K562 (cell line): ENCODE measurements around the gene ITPK1.

Experiments used
- BRF1 ChIP-seq: IDR thresholded peaks from 3 replicates; pipeline ENCODE4 v1.6.1; 2011; ENCODE audit warnings: borderline replicate concordance, mild to moderate bottlenecking; ENCODE audit not compliant: insufficient read length; ENCODE audit errors: extremely low read depth
- EP300 ChIP-seq: IDR thresholded peaks from 2 replicates; pipeline ENCODE4 v1.6.1; 2012; ENCODE audit warnings: low read length, improper control_type of control experiment
- KAT2B ChIP-seq: IDR thresholded peaks from one replicate; pipeline ENCODE4 v1.6.1; 2012; ENCODE audit warnings: low read depth, mild to moderate bottlenecking, control low read depth, inconsistent platforms, low read length, moderate library complexity
- KLF6 ChIP-seq: fragments of 250-450 bp; sonication (Bioruptor Pico); IDR thresholded peaks from 2 replicates; pipeline ENCODE4 v1.4.0; 2020; ENCODE audit warnings: mild to moderate bottlenecking, moderate library complexity, borderline replicate concordance
- POLR2A ChIP-seq: fragments of 450-650 bp; conservative IDR thresholded peaks from 2 replicates; pipeline ENCODE4 v1.6.1; 2016
- RAD21 ChIP-seq, 2 experiments: fragments of 250-450 bp in 1 of 2; fragments of 450-650 bp in 1 of 2; sonication (Bioruptor Pico) in 1 of 2; formaldehyde crosslinking in 1 of 2; IDR thresholded peaks in 1 of 2; conservative IDR thresholded peaks in 1 of 2; 2 replicates each; pipeline versions ENCODE4 v1.4.0 to v1.8.0; 2020 to 2022; ENCODE audit warnings: mild to moderate bottlenecking in 2 of 2, moderate library complexity in 1 of 2
- RFX1 ChIP-seq: fragments of 450-650 bp; IDR thresholded peaks from 2 replicates; pipeline ENCODE4 v1.6.1; 2016; ENCODE audit warnings: mild to moderate bottlenecking, moderate library complexity
- SRF ChIP-seq, 2 experiments: fragments of 250-450, 450-650 bp in 1 of 2; sonication (Bioruptor Pico) in 1 of 2; sonication (generic) in 1 of 2; formaldehyde crosslinking; IDR thresholded peaks; 2 replicates each; pipeline versions ENCODE4 v1.5.0 to v1.5.1; 2020 to 2022; ENCODE audit warnings: mild to moderate bottlenecking in 1 of 2, missing genetic modification reagents in 1 of 2
- TF ChIP-seq, protein P1 (sequence below): fragments of 250-450 bp; sonication (Bioruptor Pico); IDR thresholded peaks from 2 replicates; pipeline ENCODE4 v1.4.0; 2020; ENCODE audit warnings: mild to moderate bottlenecking, moderate library complexity
- TF ChIP-seq, protein P2 (sequence below), 3 experiments: IDR thresholded peaks in 2 of 3; conservative IDR thresholded peaks in 1 of 3; 2 replicates each; pipeline ENCODE4 v1.5.1; 2011 to 2012; ENCODE audit warnings: low read length in 3 of 3, mild to moderate bottlenecking in 3 of 3, control low read depth in 2 of 3, improper control_type of control experiment in 1 of 3, inconsistent platforms in 1 of 3, low read depth in 1 of 3, mixed read lengths in 1 of 3, moderate library complexity in 1 of 3; ENCODE audit not compliant: insufficient read depth in 2 of 3
- TF ChIP-seq, protein P3 (sequence below), 3 experiments: fragments of 200-800 bp in 1 of 3; sonication (Bioruptor generic) in 1 of 3; sonication (generic) in 1 of 3; formaldehyde crosslinking in 1 of 3; IDR thresholded peaks; 2 replicates each; pipeline versions ENCODE4 v1.6.1 to v1.8.0; 2016 to 2022; ENCODE audit warnings: mild to moderate bottlenecking in 2 of 3, missing compliant biosample characterization in 2 of 3, missing genetic modification characterization in 2 of 3, missing genetic modification reagents in 1 of 3

DNA sequence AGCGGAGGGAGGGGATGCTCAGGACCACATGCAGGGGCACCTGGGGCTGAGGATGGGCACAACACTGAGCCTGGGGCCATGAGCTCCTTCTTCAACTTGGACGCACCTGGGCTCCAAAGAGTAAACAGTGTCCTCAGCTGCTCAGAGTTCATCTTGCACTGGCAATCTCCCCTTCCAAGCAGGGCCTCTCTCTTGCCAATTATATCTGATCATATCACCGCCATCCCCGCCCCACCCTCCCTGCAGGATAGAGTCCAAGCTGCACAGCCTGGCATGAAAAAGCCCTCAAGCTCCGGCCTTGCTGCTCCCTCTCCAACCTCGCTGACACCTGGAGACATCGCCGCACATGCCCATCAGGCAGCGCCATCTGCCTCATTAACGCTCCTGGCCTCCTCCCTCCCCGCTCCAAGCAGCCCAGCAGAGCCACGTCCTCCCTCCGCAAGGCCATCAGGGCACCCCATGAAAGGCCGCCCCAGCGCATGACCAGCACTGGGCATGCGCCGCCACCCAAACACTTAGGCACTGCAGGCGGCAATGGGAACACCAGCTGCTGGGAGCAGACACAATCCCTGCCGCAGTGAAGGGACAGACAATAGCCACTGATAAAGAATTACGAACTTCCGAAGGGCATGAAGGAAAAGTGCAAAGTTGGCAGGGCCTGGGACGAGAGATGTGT is 103.9 kb downstream of the ITPK1 start:
- TF ChIP-seq SRF (CRISPR knock-in tag; IDR thresholded peaks at IDR 0.05), result no peak
- TF ChIP-seq RFX1, result no peak
- no peak for TF ChIP-seq KLF6
- TF ChIP-seq, protein P1, sequence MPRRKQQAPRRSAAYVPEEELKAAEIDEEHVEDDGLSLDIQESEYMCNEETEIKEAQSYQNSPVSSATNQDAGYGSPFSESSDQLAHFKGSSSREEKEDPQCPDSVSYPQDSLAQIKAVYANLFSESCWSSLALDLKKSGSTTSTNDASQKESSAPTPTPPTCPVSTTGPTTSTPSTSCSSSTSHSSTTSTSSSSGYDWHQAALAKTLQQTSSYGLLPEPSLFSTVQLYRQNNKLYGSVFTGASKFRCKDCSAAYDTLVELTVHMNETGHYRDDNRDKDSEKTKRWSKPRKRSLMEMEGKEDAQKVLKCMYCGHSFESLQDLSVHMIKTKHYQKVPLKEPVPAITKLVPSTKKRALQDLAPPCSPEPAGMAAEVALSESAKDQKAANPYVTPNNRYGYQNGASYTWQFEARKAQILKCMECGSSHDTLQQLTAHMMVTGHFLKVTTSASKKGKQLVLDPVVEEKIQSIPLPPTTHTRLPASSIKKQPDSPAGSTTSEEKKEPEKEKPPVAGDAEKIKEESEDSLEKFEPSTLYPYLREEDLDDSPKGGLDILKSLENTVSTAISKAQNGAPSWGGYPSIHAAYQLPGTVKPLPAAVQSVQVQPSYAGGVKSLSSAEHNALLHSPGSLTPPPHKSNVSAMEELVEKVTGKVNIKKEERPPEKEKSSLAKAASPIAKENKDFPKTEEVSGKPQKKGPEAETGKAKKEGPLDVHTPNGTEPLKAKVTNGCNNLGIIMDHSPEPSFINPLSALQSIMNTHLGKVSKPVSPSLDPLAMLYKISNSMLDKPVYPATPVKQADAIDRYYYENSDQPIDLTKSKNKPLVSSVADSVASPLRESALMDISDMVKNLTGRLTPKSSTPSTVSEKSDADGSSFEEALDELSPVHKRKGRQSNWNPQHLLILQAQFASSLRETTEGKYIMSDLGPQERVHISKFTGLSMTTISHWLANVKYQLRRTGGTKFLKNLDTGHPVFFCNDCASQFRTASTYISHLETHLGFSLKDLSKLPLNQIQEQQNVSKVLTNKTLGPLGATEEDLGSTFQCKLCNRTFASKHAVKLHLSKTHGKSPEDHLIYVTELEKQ (CRISPR knock-in tag), result no peak
- TF ChIP-seq RAD21 (CRISPR knock-in tag; conservative IDR thresholded peaks at IDR 0.05 in 1 of 2, IDR thresholded peaks at IDR 0.05 in 1 of 2), result no peak
- no peak for TF ChIP-seq POLR2A
- TF ChIP-seq BRF1, result no peak
- no peak for TF ChIP-seq KAT2B
- TF ChIP-seq, protein P2, sequence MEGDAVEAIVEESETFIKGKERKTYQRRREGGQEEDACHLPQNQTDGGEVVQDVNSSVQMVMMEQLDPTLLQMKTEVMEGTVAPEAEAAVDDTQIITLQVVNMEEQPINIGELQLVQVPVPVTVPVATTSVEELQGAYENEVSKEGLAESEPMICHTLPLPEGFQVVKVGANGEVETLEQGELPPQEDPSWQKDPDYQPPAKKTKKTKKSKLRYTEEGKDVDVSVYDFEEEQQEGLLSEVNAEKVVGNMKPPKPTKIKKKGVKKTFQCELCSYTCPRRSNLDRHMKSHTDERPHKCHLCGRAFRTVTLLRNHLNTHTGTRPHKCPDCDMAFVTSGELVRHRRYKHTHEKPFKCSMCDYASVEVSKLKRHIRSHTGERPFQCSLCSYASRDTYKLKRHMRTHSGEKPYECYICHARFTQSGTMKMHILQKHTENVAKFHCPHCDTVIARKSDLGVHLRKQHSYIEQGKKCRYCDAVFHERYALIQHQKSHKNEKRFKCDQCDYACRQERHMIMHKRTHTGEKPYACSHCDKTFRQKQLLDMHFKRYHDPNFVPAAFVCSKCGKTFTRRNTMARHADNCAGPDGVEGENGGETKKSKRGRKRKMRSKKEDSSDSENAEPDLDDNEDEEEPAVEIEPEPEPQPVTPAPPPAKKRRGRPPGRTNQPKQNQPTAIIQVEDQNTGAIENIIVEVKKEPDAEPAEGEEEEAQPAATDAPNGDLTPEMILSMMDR (IDR thresholded peaks at IDR 0.05 in 2 of 3, conservative IDR thresholded peaks at IDR 0.05 in 1 of 3; ENCODE audit: insufficient read depth in 2 of 3, low read depth in 1 of 3, low read length in 3 of 3), result no peak
- TF ChIP-seq, protein P3, sequence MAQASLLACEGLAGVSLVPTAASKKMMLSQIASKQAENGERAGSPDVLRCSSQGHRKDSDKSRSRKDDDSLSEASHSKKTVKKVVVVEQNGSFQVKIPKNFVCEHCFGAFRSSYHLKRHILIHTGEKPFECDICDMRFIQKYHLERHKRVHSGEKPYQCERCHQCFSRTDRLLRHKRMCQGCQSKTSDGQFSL (CRISPR knock-in tag; IDR thresholded peaks at IDR 0.05), result no peak
- TF ChIP-seq, protein P3 (tag; IDR thresholded peaks at IDR 0.05), result no peak
- TF ChIP-seq EP300, result no peak
